GM21515 (cell line): Measurements from ENCODE around the gene ADGRV1.
"Not testable (repeated sequence)": the region's sequence is repeated elsewhere in the genome, so short reads cannot be mapped to it uniquely, and the experiment has no call there.

Experiments
- ATAC-seq: cut with Tn5 transposase; IDR thresholded peaks from one replicate; pipeline ENCODE4 v1.9.1; 2021; ENCODE audit not compliant: unreplicated experiment

Gene ADGRV1

GRCh38 chr5:90551376-90551775 lies 7.2 kb upstream of the ADGRV1 start:
- no peak for ATAC-seq

- no peak for ATAC-seq
Measured at GRCh38 chr5:90553711-90554110, 4.9 kb upstream of the ADGRV1 start.

- ATAC-seq, result no peak
Measured at GRCh38 chr5:90554358-90555006, 4.1 kb upstream of the ADGRV1 start.

- no peak for ATAC-seq
Measured at GRCh38 chr5:90555666-90556065, 2.9 kb upstream of the ADGRV1 start.

- ATAC-seq, result no peak
Measured at GRCh38 chr5:90557391-90557790, 1.2 kb upstream of the ADGRV1 start.

- ATAC-seq, result no peak
Measured at GRCh38 chr5:90557871-90558270, 726 bp upstream of the ADGRV1 start.

GRCh38 chr5:90560771-90561170 lies 2.2 kb downstream of the ADGRV1 start:
- no peak for ATAC-seq

GRCh38 chr5:90561766-90562165 lies 3.2 kb downstream of the ADGRV1 start:
- no peak for ATAC-seq

GRCh38 chr5:90562341-90562740 lies 3.7 kb downstream of the ADGRV1 start:
- no peak for ATAC-seq

- no peak for ATAC-seq
Measured at GRCh38 chr5:90563108-90563507, 4.5 kb downstream of the ADGRV1 start.

GRCh38 chr5:90565491-90565890 lies 6.9 kb downstream of the ADGRV1 start:
- no peak for ATAC-seq

- ATAC-seq, result no peak
Measured at GRCh38 chr5:90569084-90569483, 10.5 kb downstream of the ADGRV1 start.

- no peak for ATAC-seq
Measured at GRCh38 chr5:90570034-90570433, 11.4 kb downstream of the ADGRV1 start.

GRCh38 chr5:90571147-90571773 lies 12.7 kb downstream of the ADGRV1 start:
- ATAC-seq, result no peak

- ATAC-seq, result no peak
Measured at GRCh38 chr5:90575712-90576111, 17.1 kb downstream of the ADGRV1 start.

GRCh38 chr5:90576566-90576965 lies 18.0 kb downstream of the ADGRV1 start:
- not testable (repeated sequence) for ATAC-seq

GRCh38 chr5:90579905-90580304 lies 21.3 kb downstream of the ADGRV1 start:
- not testable (repeated sequence) for ATAC-seq

- no peak for ATAC-seq
Measured at GRCh38 chr5:90581956-90582355, 23.4 kb downstream of the ADGRV1 start.

GRCh38 chr5:90585337-90585986 lies 26.9 kb downstream of the ADGRV1 start:
- ATAC-seq, result no peak

- no peak for ATAC-seq
Measured at GRCh38 chr5:90586469-90586868, 27.9 kb downstream of the ADGRV1 start.

- no peak for ATAC-seq
Measured at GRCh38 chr5:90590170-90590569, 31.6 kb downstream of the ADGRV1 start.

GRCh38 chr5:90593083-90593482 lies 34.5 kb downstream of the ADGRV1 start:
- ATAC-seq, result not testable (repeated sequence)
